Measurements from ENCODE around the gene TTC28. TPM values are rescaled to one million over a fixed set of nuclear protein-coding genes. Genes with fewer than 3 reads are reported as not detected.

The TTC28 gene
- total RNA-seq, 1 donor from 2014 or later: 44.4 TPM

DNA sequence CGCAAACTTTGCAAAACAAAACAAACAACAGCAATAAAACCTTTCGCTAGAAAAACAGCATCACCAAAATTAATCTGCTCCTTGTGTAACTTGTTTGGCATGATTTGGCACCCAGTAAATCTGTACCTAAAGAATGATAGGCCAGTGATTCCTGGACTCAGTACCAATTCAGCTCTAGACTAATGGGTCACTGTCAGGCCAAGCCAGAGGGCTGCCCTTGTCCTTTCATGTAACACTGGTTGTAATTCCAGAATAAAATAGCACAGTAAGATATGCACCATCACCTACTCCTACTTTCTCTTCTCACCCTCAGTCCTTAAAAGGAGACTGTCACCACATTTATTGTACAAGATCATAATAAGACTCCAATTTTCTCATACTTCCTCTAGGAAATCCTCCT, 419.0 kb downstream of the TTC28 start:
- no peak for DNase-seq

DNA sequence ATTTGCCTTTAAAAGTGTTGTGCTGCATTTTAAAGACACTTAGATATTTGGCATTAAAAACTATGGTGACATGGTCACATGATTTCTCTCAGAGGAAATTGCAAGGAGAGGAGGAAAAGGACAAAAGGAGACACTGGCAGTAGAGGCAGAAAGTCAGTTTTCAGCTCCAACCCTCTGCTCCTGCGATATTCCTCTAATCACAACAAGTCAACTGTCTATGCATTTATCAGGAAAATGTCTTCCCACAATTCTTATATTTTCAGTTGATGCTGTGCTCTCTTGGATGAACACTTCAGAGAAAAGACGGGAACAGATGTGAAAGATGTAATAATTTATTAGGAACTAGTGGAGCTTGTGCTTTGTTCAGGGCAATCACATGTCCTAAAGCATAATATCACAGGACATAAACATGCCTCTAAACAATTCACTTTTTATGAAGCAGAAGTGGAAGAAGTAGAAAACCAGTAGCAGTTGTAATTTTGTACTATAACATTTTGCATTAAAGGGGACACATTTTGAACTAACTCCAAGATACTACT, 419.8 kb downstream of the TTC28 start:
- DNase-seq: no peak

DNA sequence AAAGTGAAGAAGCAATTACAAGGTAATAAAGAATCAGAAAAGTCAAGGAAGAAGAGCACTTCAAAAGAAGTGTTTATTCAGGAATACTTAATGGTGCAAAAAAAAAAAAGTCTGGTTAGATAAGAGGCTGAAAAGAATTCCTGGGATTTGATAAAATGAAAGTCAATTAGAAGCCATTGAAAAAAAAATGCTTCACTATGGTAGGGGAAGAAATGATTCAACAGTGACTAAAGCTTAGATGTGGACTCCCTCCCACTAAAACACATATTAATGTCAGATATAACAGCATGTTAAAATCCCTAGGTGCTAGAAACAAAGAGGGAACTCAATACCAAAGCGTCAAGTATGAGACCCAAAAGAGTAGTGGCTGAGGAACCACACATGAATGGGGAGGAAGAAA, 425.2 kb downstream of the TTC28 start:
- DNase-seq: no peak

DNA sequence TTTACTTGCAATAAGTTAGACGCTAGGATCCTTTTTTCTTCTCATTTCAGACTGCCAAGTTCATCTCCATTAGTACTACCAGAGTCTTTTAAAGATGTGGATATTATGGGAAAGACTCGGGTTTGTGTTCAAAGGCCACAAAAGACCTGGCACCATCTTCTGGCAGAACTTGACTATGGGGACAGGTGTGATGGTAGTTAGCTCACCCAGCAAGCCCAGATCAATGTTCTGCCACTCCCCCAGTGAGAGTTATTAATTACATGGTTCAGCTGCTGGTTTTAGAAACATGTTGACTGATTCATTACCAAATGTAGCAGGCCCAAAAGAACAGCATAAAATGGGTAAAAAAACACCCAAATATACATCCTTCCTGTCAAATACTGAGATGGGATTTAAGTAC, 427.1 kb downstream of the TTC28 start:
- no peak for DNase-seq

DNA sequence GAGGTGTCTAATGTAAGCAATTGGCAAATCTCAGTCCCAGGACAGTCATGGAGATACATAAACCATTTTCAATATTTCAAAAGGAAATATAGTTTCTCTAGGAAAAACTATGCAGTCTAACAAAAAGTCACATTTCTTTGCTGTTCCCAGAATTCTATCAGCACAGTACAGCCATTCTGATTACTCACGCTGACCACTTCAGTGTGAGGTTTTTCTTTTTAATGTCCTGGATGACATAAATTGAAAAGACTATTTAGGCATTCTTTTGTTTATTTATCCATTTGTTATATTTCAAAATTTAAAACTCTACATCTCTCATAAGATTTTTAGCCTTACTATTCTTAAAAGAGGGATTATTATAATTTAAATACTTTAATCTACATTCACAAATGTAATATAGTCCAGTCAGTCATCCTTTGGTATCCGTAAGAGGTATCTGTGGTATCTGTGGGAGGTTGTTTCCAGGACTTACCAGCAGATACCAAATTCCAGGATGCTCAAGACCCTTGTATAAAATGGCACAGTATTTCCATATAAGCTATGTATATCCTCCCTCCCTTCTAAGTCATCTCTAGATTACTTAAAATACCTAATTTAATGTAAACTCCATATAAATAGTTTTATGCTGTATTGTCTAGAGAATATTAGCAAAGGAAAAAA, 429.5 kb downstream of the TTC28 start:
- no peak for DNase-seq

DNA sequence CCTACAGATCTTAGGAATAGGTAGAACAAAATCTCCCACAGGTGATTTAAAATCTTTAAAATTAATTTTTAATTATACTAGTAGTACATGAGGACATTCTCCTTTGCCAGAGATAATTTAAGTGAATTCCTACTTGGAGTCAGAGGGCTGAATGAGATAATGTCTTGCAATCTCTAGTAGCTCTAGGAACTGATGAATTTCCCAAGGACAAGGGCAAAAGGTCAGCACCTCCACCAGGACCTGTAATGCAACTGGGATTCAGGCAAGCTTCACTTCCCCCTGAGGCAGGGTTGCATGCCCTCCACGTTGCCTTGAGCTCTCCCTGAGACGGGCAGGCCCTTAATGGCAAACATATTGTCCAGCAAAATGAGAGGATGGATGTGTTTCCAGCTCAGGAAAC, 430.2 kb downstream of the TTC28 start:
- DNase-seq: no peak

DNA sequence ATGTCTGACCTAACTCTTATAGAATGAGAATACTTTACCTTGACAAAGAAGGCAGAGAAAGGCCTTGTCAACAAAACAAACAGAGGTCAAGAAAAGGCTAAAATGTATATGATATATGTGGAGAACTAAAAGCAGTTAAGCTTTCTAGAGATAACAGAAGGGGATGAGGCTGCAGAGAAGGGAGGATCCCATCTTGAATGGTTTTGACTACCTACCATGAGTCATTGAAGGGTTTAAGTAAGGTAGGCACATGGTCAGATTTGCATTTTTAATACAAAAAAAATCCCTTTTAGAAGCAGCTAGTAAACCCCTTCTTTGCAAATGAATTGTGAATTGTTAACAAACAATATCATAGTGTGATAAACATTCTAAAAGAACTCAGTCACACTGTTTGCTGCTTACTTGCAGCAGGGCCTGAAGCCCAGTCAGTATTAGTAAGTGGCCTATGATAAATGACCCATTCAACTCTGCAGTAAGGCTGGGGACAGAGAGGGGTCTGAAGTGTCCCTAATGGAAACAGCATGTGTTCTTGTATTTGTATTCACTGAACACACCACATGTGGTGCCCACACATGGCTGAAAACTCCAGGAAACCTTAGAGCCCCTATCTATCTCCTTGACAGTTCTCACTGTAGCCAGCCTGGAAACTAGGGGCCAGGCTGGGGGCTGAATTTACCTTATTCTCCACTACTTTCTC, 431.8 kb downstream of the TTC28 start:
- DNase-seq: no peak

DNA sequence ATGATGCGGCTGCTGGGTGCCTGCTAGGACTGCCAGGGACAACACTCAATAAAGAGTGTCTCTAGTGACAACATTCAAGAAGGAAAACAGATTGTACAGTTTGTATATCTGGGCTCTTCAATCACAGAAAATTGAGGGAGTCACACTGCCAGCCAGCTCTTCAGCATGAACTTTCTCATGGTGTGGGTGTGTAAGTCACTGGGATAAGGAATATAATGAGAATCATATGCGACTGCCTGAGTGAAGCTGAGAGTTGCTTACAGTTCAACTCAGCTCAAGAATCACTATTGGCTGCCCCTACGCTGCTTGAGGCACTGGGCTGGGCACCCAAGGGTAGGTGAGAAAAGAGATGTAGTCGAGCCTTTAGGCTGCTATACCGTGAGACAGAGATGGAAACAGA, 432.5 kb downstream of the TTC28 start:
- no peak for DNase-seq

DNA sequence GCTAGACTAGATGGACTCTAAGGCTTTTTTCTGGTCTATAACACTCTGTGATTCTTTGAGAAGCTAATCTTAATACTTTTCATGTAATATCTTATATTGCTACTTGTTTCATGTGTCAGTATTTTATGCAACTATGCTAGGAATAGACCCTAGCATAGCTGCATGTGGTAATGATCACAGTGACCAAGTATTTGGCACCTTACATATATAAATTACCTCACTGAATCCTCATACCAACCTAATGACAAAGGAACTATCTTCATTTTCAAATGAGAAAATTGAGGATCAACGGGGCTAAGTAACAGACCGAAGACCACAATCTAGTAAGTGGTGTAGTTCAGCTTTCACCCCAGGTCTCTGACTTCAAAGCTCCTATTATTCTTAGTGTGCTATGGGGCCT, 433.2 kb downstream of the TTC28 start:
- no peak for DNase-seq

DNA sequence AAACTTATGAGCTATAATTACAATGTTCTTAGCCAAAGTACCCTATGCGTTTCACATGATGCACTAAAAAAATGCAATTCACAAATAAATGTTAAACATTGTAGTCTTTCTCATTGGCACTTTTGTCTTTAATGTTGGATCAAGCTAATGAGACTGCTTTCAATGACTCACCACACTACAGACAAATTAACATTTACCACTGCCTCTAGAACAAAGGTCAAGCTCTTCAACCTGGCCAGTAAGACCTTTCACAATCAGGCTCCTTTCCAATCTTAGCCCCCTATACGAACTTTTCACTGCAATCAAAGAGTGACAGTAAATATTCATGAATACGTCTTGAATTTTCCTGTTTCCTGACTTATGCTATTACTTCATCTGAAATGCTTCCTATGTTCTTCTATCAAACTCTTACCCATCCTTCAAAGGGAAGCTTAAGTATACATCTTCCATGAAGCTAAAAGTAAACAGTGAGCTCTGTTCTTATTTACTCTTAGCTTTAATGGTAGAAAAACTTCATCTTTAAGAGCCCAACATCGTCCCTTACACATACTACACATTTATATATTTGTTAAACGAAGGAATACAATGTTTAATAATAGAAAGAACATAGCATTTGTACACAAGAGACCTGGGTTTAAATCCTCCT, 433.9 kb downstream of the TTC28 start:
- DNase-seq: no peak

DNA sequence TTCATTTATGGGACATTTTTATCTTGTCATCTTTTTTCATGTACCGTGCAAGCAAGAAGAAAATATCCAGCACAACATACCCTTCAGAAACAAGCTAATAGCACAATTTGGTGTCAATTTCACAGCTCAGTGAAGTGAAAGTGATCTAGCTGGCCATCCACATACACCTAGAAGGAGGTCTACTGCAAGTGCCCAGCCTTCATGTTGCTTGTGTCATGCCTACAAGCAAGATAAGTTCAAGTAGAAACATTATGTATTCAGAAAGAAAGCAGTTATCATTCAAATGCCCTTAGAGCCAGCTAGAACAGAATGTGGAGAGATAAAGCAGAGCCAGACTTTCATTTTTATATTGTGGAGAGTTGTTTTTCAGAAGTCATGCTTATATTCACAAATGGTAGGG, 434.9 kb downstream of the TTC28 start:
- DNase-seq: no peak

DNA sequence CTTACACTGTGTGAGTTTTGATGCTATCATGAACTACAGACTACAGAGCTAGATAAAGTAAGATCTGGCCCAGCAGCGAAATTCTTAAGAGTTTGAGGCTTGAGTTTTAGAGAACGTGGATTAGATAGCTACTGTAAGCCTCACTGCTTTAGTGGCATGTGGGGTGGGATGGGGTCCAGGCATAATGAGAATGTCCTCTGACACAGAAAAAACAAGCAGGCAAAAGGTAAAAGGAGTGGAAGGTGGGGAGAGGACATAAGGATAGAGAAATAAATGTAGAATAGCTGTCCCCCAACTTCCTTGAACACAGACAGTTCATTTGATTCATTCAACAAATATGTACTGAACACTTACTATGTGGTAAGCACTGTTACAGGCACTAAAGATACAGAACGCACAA, 436.1 kb downstream of the TTC28 start:
- DNase-seq: no peak

DNA sequence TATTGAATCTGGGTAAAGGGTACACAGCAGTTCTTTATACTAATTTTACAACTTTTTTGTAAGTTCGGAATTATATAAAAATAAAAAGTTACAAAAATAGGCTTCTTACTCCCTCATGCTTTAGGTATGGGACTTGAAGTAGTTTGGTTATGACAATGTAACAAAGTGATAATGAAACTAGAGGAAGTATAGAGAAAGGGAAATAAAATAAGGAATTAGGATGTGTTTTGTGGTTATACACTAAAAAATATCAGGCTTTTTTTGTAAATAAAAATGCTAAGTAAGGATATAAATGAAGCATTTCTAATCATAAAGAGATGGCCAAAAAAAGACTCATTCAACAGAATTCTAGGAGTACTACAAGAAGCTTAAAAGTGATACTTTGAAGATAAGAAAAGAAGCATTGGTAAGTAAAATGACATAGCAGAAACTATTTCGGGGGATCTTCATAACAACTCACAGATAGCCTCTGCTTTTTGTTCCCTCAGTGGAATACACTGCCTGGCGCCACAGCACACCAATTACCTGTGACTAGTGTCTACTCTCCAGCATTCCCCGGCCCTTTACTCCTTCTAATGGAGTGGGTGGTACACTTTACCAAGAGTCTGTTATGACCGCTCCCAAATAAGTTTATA, 437.9 kb downstream of the TTC28 start:
- no peak for DNase-seq

DNA sequence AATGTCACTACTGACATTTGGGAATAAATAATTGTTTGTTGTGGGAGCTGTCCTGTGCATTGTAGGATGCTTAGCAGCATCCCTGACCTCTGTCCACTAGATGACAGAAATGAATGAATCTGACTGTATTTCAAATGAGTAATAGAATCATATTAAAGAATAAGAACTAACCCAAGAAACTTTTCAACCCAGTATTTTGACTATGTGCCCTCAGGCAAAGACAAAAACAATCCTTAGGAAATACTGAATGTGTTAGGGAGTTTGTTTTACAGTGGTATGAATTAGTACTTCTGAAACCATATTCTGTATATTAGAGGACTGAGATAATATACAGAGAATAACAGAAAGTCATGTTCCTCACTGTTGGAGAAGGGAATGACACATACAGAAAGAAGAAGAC, 439.7 kb downstream of the TTC28 start:
- DNase-seq: no peak

DNA sequence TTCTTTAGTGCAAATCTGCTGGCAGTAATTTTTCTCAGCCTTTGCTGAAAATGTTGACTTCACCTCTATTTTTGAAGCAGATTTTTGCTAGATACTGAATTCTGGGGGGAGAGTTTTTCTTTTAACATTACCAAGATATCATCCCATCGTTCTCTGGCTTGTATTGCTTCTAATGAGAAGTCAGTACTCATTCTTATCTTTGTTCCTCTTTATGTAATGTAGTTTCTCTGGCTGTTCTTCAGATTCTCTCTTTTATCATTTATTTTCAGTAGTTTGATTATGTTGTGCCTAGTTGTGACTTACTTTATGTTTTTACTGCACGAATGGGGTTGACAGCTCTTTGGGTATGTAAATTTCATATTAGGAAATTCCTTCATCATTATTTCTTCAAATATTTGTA, 441.9 kb downstream of the TTC28 start:
- no peak for DNase-seq

DNA sequence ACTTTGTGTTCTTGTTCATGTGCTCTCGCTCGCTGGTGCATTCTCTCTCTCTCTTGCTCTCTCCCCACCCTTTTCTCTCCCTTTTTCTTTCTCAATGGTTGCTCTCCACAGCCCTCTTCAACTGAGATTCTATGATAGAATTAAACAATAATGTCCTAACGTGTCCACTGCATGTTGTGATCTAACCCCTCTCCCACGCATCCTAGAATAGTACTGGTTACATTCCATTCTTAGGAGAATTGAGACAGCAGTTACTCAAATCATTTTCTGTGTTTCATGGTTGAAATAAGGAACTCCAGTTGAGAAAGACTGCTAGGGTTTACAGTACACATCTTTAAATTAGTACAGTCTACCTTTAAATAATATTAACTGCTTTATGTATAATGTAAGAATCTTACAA, 442.5 kb downstream of the TTC28 start:
- no peak for DNase-seq

DNA sequence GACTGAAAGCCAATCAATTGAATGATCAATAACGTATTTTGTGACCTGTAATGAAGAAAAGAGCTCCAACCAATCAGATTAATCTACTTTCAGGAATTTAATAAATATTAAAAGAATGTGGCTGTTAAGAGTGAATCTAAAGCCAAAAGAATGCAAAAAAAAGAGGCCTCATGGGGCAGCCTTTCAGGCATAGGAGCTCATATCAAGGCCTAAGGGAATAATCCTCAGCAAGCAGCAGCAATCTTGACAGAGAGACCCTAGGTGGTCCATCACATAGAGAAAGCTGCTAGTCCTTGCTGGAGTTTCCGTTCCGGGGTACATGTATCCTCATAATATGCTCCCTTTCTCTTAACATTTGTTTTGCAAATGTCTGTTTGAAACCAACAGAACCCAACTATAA, 447.4 kb downstream of the TTC28 start:
- no peak for DNase-seq

DNA sequence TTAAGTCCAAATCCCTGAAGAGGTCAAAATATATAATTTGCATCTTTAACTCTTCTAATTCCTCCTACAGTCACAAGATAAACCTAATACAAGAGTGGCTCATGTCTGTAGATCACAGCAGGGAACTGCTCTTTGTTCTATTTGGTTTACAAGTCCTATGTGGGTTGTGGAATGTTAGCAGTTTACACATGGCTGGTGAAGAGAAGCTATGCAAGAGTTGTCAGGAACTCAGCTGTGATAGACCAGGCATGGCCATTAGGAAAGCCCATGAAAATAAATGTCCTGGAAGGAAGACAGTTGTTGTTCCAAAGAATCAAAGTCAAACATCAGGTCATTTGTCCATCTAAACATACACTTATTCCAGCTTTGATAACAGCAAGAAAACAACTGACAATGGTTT, 448.2 kb downstream of the TTC28 start:
- no peak for DNase-seq

DNA sequence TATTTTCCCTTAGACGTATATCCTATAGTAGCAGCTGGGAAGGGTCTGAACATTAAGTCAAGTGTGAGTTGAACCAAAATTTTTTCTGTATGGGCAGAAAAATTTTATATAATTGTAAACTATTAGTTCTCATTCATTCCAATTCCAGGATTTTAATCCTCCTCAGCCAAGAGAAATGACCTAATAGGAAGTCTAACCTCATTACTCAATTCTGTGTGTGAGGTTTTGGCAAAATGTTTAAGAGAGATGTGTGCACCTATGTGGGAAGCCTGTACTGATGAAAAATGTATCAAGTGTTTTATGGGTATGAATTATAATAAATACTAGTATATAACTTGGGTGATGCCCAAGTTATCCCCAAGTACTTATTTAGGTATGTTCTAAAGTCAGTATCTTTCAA, 449.0 kb downstream of the TTC28 start:
- no peak for DNase-seq

DNA sequence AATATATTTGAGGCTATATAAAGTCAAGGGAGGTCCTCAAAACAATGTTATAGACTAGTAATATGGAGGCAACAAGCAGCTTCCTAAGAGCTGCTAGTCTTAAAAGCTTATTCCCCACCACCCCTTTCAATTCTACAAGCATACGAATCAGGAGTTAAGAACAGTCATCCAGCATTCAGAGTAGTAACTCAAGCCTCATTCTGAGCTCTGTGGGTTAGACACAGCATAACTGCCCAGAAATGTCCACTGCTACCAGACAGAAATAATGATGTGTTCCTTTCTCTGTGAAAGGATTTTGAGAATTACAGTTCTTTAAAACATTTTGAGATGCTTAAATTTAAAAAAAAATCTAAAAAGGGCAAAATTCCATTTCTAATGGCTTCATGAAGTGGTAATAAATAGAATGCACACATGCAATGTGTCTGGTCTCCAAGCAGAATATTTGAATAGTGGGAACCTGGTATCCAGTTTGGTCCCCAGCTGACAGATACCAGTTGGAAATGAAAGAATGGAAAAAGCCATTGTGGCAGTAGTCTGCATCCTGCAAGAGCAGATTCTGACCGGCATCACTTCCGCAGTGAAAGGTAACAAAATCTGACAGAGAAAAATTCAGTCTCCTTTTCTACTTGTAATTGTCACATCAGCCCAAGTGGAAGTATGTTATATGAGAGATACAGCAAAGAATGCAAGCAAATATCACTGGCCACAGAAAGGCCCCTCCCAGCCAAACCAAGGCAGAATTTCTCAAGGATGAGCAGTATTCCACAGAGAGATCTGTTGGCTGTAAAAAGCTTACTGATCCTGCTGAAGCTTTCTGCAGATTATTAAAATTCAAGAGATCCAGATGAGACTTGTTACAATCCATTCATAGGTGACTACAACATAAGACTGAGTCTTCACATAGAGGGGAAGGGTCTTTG, 449.8 kb downstream of the TTC28 start:
- no peak for DNase-seq

DNA sequence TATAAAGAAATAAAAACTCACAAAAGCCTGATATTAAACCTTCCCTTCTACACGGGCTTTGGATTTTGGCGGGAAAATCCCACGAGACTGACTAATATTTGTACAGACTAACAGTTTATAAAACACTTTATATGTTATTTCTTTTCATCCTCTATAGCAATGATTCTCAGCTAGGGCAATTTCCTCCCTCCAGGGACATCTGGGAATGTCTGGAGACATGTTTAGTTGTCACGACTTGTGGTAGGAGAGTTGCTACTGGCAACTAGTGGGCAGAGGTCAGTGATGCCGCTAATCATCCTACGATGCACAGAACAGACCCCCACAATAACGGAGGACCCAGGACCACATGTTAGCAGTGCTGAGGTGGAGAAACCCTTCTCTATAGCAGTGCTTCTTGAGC, 455.8 kb downstream of the TTC28 start:
- DNase-seq: no peak

DNA sequence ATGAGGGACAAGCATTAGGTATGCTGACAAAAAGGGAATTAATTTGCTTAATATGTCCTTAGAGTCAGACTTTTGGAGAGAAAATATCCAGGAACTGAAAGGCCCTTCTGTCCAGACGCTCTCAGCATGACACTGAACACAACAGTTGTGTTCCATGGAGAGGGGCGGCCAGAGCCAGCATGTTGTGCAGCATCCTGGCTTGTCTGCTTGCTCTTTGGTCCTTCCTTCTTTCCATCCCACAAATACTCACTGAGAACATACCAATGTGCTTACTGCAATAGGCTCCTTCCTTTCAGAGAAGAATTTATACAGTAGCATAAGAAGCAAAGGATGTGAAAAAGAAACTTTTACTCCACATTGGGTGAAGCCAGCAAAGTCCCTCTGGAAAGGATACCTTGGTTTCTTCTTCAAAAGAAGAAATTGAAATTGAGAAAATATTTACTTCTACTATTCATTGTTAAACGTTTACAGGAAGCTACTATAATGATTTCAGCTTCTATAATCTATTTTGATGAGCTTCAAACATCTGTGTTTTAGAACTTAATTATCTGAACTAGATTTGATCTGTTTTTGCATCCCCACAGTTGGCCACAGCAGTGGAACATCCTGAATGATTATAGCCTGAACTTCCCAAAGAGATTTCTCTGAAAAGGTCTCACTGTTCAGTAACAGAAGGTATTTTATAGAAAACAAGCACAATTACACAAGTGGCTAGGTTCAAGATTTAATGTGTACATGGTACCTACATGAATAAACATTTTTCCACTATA, 456.5 kb downstream of the TTC28 start:
- no peak for DNase-seq
